Suprapubic skin (tissue), 3 donors: ENCODE measurements around the gene CTAGE1.

Source experiments
- CTCF ChIP-seq, 2 donors: fragments of 200-600 bp in 1 of 2; fragments of 450-650 bp in 1 of 2; sonication (generic) in 1 of 2; IDR thresholded peaks; one replicate each; pipeline ENCODE4 v1.5.1; 2016 to 2019; ENCODE audit warnings: antibody characterized with exemption in 2 of 2, mild to moderate bottlenecking in 1 of 2, moderate library complexity in 1 of 2
- POLR2A ChIP-seq, 2 donors: fragments of 450-650 bp; IDR thresholded peaks; one replicate each; pipeline ENCODE4 v1.6.1; 2017; ENCODE audit warnings: antibody characterized with exemption in 2 of 2, mild to moderate bottlenecking in 2 of 2, moderate library complexity in 2 of 2

- TF ChIP-seq CTCF (IDR thresholded peaks at IDR 0.05) (no peak), POLR2A (IDR thresholded peaks at IDR 0.05) (no peak)
Measured at GRCh38 chr18:22417496-22418188, at the start of gene CTAGE1.
